Psoas muscle (tissue), 8 donors: ENCODE data around the gene PPM1D. TPM values are rescaled to one million over a fixed set of nuclear protein-coding genes. Genes with fewer than 3 reads are reported as not detected.

Experiments
- ATAC-seq, 4 donors: fragments of 200-7000 bp; cut with Tn5 transposase; one replicate each; pipeline ENCODE4 v1.9.1; 2020; ENCODE audit warnings: moderate library complexity in 3 of 4, mild to moderate bottlenecking in 2 of 4
- DNase-seq, 2 donors: peaks; one replicate each; pipeline ENCODE4 v3.0.0-alpha.2; 2020
- H3K27ac ChIP-seq: fragments of 200-600 bp; one replicate; pipeline ENCODE4 v1.8.0; 2022
- H3K27me3 ChIP-seq, 3 donors: fragments of 200-600 bp in 1 of 3; one replicate each; pipeline versions ENCODE4 v1.6.1 to v1.8.0; 2013 to 2022; ENCODE audit warnings: low read length in 2 of 3, mild to moderate bottlenecking in 2 of 3, moderate library complexity in 1 of 3; ENCODE audit not compliant: insufficient read depth in 3 of 3
- H3K36me3 ChIP-seq, 2 donors: fragments of 200-600 bp in 1 of 2; one replicate each; pipeline versions ENCODE4 v1.6.1 to v1.8.0; 2013 to 2022; ENCODE audit warnings: low read depth in 1 of 2, mild to moderate bottlenecking in 1 of 2, moderate library complexity in 1 of 2; ENCODE audit not compliant: insufficient read depth in 1 of 2
- H3K4me1 ChIP-seq: fragments of 200-600 bp; one replicate; pipeline ENCODE4 v1.8.0; 2022
- H3K4me3 ChIP-seq: fragments of 200-600 bp; one replicate; pipeline ENCODE4 v1.8.0; 2022; ENCODE audit warnings: mild to moderate bottlenecking
- H3K9me3 ChIP-seq: fragments of 200-600 bp; one replicate; pipeline ENCODE4 v1.8.0; 2022
- CTCF ChIP-seq: fragments of 200-600 bp; IDR thresholded peaks from one replicate; pipeline ENCODE4 v1.8.0; 2022; ENCODE audit warnings: antibody characterized with exemption
- WGBS, 3 donors: extraction: QIAGEN DNeasy Blood & Tissue Kit; methylation state at CpG; one replicate each; pipeline versions ENCODE4 v1.1.6 to v1.1.7; 2013; 5-methylcytosine and 5-hydroxymethylcytosine counted together
- intact Hi-C, 2 donors: fragments of 100-400 bp; cut with DNase I; formaldehyde crosslinking; loops; one replicate each; pipeline versions ENCODE4 v1.11.0 to v1.14.2; 2022
- polyA plus RNA-seq, 3 donors: library from polyadenylated mRNA; stranded (reverse); fragments of 200-250 nt; gene quantifications; one replicate each; pipeline ENCODE4 v1.2.3, GENCODE V29; 2013
- total RNA-seq, 4 donors: library from RNA; stranded (reverse); fragmentation: NEBNext Ultra II Directional in 2 of 4; extraction: Animal tissue kit (Norgen Biotek cat#: 25700) in 2 of 4; gene quantifications; one replicate each; pipeline versions ENCODE4 v1.2.1 to v1.2.4, GENCODE V29; 2021 to 2023
- donor health status: healthy with polysubstance abuse.
- donor health status: DM: no; HTN: no; CAD: no; lungs with moderate emphysema.
- donor health status: Bipolar disorder and iron deficiency.
- donor health status: healthy.
- donor health status: DM: yes; HTN: yes; CAD: no.
- donor health status: DM: no; HTN: no; CAD: no.
- donor health status: DM: no; HTN: no; CAD: no.
- donor health status: DM: yes; HTN: yes; CAD: no.

Gene PPM1D
- total and polyA plus RNA-seq, 7 donors: 2.8 to 10.5 (median 7.0) TPM

DNA sequence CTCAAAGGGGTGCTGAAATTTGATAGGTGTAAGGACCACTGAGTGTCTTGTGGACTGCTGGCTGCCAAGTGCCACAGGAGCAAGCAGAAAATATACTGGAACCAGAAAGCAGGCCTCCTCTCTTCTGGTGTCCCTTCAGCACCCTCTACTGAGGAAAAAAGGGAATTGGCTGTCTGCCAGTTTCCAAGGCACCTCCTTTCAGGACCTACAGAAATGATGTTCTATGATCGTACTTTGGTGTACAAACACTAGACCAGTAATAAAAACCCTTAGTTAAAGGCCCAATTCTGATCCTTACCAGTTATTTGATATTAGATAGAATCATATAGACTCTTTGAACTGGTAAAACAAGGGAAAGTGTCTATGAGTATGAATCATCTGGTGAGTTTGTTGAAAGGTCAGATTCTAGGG is 41.8 kb downstream of the PPM1D start:
- Histone ChIP-seq H3K27ac (no peak overlapping the region), H3K27me3 (no peaks in the 10 kb centered on the region), H3K36me3 (peaks cover 0 to 15% of the 10 kb centered on the region in 2 donors), H3K4me1 (peaks cover 7% of the 10 kb centered on the region), H3K9me3 (no peaks in the 10 kb centered on the region), H3K4me3 (no peak overlapping the region)
- DNase-seq (no peak), ATAC-seq (peak in 3 of 4 donors; percentile 46 to 56 (median 51))
- WGBS, 3 donors: 36 to 56% (median 37%) methylated on average over 1 of the region's 1 CpG
- intact Hi-C loops: loop anchor here in 1 of 2 donors (5.0 kb wide), 1 partner anchor 40 kb away; the partner anchor contains the start of gene PPM1D
- TF ChIP-seq CTCF: peak; percentile 35

DNA sequence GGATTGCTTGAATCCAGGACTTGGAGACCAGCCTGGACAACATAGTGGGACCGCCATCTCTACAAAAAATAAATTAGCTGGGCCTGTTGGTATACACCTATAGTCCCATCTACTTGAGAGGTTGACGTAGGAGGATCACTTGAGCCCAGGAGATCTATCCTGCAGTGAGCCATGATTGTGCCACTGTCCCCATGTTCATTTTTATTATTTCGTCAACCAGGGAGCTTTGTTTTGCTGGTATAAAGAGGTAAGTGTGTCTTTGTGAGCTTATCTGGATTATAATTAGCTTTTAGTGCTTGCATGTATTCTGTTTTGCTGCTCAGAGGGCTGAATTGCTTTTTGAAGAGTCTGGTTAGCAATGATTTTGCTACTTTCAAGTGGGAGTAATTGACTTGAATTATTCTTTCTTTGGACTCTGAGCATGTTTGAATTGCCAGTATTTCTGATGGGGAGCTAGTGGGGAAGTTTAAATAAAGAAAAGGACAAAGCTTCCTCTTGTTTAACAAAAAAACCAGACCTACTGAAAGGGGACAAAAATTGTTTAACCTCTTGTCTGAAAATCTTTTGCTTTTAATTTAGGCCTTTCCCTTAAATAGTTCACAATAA is 46.0 kb downstream of the PPM1D start:
- H3K4me1 ChIP-seq: peaks cover 7% of the 10 kb centered on the region
- H3K9me3 ChIP-seq: no peaks in the 10 kb centered on the region
- WGBS, 3 donors: 92 to 94% (median 93%) methylated on average over 3 of the region's 3 CpGs
- no peak overlapping the region for H3K27ac ChIP-seq
- no peak for ATAC-seq
- peaks cover 0 to 35% of the 10 kb centered on the region in 2 donors for H3K36me3 ChIP-seq
- intact Hi-C loops: no loop called here
- no peaks in the 10 kb centered on the region for H3K27me3 ChIP-seq
- TF ChIP-seq CTCF: no peak
- H3K4me3 ChIP-seq: no peak overlapping the region
- DNase-seq: no peak

DNA sequence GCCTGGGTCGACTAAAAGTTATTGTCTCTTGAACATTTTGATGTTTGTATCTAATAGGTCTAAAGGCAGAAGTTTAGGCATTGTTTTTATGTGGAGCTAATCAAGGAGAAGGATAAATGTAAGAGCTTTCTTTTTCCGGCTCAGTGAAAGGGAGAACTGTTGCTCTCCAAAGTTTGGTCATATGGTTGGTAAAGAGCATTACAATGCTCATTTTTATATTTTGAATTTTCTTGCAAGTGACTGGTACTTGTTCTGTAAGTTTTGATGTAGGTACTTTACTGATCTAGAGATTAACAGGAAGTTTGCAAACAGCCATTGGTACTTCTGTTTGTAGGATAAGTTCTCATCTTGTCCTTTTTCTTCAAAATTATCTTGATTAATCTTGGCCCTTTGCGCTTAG is 46.7 kb downstream of the PPM1D start:
- ATAC-seq (no peak), DNase-seq (no peak)
- peaks cover 7% of the 10 kb centered on the region for H3K4me1 ChIP-seq
- no peak for TF ChIP-seq CTCF
- WGBS, 3 donors: 80 to 85% (median 84%) methylated on average over 3 of the region's 3 CpGs
- no peaks in the 10 kb centered on the region for H3K27me3 ChIP-seq
- no peak overlapping the region for H3K4me3 ChIP-seq
- intact Hi-C loops: no loop called here
- peaks cover 0 to 42% of the 10 kb centered on the region in 2 donors for H3K36me3 ChIP-seq
- H3K9me3 ChIP-seq: no peaks in the 10 kb centered on the region
- no peak overlapping the region for H3K27ac ChIP-seq

GRCh38 chr17:60647705-60648104 is 47.7 kb downstream of the PPM1D start:
- H3K36me3 ChIP-seq: peaks cover 0 to 42% of the 10 kb centered on the region in 2 donors
- no peak for DNase-seq
- H3K27ac ChIP-seq: no peak overlapping the region
- no peak for ATAC-seq
- no peaks in the 10 kb centered on the region for H3K27me3 ChIP-seq
- no peak for TF ChIP-seq CTCF
- WGBS, 3 donors: 100% methylated on average over 1 of the region's 1 CpG
- intact Hi-C loops: no loop called here
- no peak overlapping the region for H3K4me3 ChIP-seq
- no peaks in the 10 kb centered on the region for H3K9me3 ChIP-seq
- peaks cover 7% of the 10 kb centered on the region for H3K4me1 ChIP-seq
